GM12864 (cell line): ENCODE measurements around the gene SIPA1L3.
A peak's percentile ranks its signal among the peaks of the same experiment; 100 is the strongest.
"Not testable (repeated sequence)": the region's sequence is repeated elsewhere in the genome, so short reads cannot be mapped to it uniquely, and the experiment has no call there.

Experiments
- DNase-seq: peaks from one replicate; pipeline ENCODE4 v3.0.0-alpha.2; 2011; ENCODE audit warnings: low read depth
- H3K4me3 ChIP-seq: 2 replicates; pipeline ENCODE4 v1.5.1; 2011; ENCODE audit warnings: mild to moderate bottlenecking, low read depth, low read length, control low read depth
- CTCF ChIP-seq: IDR thresholded peaks from 2 replicates; pipeline ENCODE4 v1.5.1; 2011; ENCODE audit warnings: low read depth, mild to moderate bottlenecking, moderate library complexity, low read length, control low read depth, inconsistent platforms; ENCODE audit errors: missing control alignments

SIPA1L3 gene

GRCh38 chr19:37909661-37910199, 2.7 kb downstream of the SIPA1L3 start:
- DNase-seq = no peak
- no peak for TF ChIP-seq CTCF
- H3K4me3 ChIP-seq = peak overlapping the region; percentile 58

- H3K4me3 ChIP-seq = peak overlapping the region; percentile 55
- no peak for DNase-seq
- TF ChIP-seq CTCF = no peak
Observed at GRCh38 chr19:37914908-37915307, 7.9 kb downstream of the SIPA1L3 start.

- no peak for DNase-seq
- no peak for TF ChIP-seq CTCF
- H3K4me3 ChIP-seq = no peak overlapping the region; the same call in 1 of the 2 replicates
Observed at GRCh38 chr19:37920591-37921450, 13.8 kb downstream of the SIPA1L3 start.

GRCh38 chr19:37924573-37924972, 17.6 kb downstream of the SIPA1L3 start:
- not testable (repeated sequence) for DNase-seq, H3K4me3 ChIP-seq

GRCh38 chr19:37925212-37925611, 18.2 kb downstream of the SIPA1L3 start:
- no peak overlapping the region for H3K4me3 ChIP-seq
- no peak for DNase-seq
- TF ChIP-seq CTCF = no peak

GRCh38 chr19:37926255-37926654, 19.2 kb downstream of the SIPA1L3 start:
- H3K4me3 ChIP-seq = peak overlapping the region; percentile 4; the same call in 1 of the 2 replicates
- DNase-seq = no peak
- no peak for TF ChIP-seq CTCF

GRCh38 chr19:37926711-37927110, 19.7 kb downstream of the SIPA1L3 start:
- peak overlapping the region; percentile 4; the same call in 1 of the 2 replicates for H3K4me3 ChIP-seq
- TF ChIP-seq CTCF = no peak
- DNase-seq = no peak
